GM12878 (cell line): Measurements from ENCODE around the gene CMSS1. TPM values are rescaled to one million over a fixed set of nuclear protein-coding genes. Genes with fewer than 3 reads are reported as not detected.

ENCODE experiments used
- ATAC-seq: fragments of 200-7000 bp; cut with Tn5 transposase; 3 replicates; pipeline ENCODE4 v1.9.1; 2020; ENCODE audit warnings: mild to moderate bottlenecking, moderate library complexity
- BruUV-seq: library from RNA; stranded (reverse); fragments of 400-500 nt; replicated peaks from 2 replicates; lab custom pipeline; 2021; lab: Mats Ljungman, UMichigan
- CTCF ChIA-PET: fragments of 300-600 bp; sonication (Branson Sonifier 250); formaldehyde crosslinking; extraction: SDS; loops from one replicate; lab custom pipeline; 2021; ENCODE audit warnings: inconsistent platforms; lab: Yijun Ruan, JAX
- POLR2A ChIA-PET: fragments of 350-600 bp; formaldehyde crosslinking; extraction: SDS; loops from one replicate; lab custom pipeline; 2021; ENCODE audit warnings: inconsistent platforms; lab: Charles Lee
- RAD21 ChIA-PET: fragments of 300-600 bp; sonication (Branson Sonifier 250); formaldehyde crosslinking; loops from one replicate; lab custom pipeline; 2023; ENCODE audit warnings: antibody characterized with exemption; ENCODE audit not compliant: unreplicated experiment; lab: Charles Lee
- SMC1A ChIA-PET: fragments of 300-600 bp; sonication (Branson Sonifier 250); formaldehyde crosslinking; loops from one replicate; lab custom pipeline; 2023; ENCODE audit not compliant: unreplicated experiment, uncharacterized antibody; lab: Charles Lee
- DNase-seq: peaks from one replicate; pipeline ENCODE4 v3.0.0-alpha.2; 2011; ENCODE audit warnings: low read depth, low spot score
- FAIRE-seq: peaks from 3 replicates; lab custom pipeline; 2011; peaks lifted over from hg19 to GRCh38; lab: Jason Lieb, UNC
- H2AFZ ChIP-seq: 2 replicates; pipeline ENCODE4 v1.6.0; 2011; ENCODE audit warnings: low read depth, low read length, control low read depth; ENCODE audit not compliant: control insufficient read depth
- H3K27ac ChIP-seq: 2 replicates; pipeline ENCODE4 v1.5.1; 2011; ENCODE audit warnings: control low read depth; ENCODE audit not compliant: control insufficient read depth, insufficient read depth
- H3K27me3 ChIP-seq, 2 experiments: replicated peaks in 1 of 2; 2 replicates each; pipeline versions ENCODE4 v1.6.0 to v1.6.1; 2011; ENCODE audit warnings: low read length in 1 of 2; ENCODE audit not compliant: control insufficient read depth in 2 of 2, insufficient read depth in 2 of 2
- H3K36me3 ChIP-seq, 2 experiments: 2 replicates each; pipeline ENCODE4 v1.5.1; 2011; ENCODE audit warnings: low read length in 1 of 2; ENCODE audit not compliant: control insufficient read depth in 2 of 2, insufficient read depth in 2 of 2
- H3K4me1 ChIP-seq: 2 replicates; pipeline ENCODE4 v1.6.1; 2011; ENCODE audit warnings: mild to moderate bottlenecking, low read length, moderate library complexity, mixed read lengths; ENCODE audit not compliant: control insufficient read depth, insufficient read depth
- H3K4me2 ChIP-seq: 2 replicates; pipeline ENCODE4 v1.6.0; 2011; ENCODE audit warnings: control low read depth; ENCODE audit not compliant: control insufficient read depth, insufficient read depth
- H3K4me3 ChIP-seq: fragments of 200-600 bp; sonication (generic); 2 replicates; pipeline ENCODE4 v1.5.1; 2016
- H3K79me2 ChIP-seq: 2 replicates; pipeline ENCODE4 v1.6.0; 2011; ENCODE audit warnings: low read length; ENCODE audit not compliant: control insufficient read depth, insufficient read depth
- H3K9ac ChIP-seq: 2 replicates; pipeline ENCODE4 v1.8.0; 2011; ENCODE audit warnings: low read length, control low read depth, mixed read lengths; ENCODE audit not compliant: control insufficient read depth, insufficient read depth
- H3K9me3 ChIP-seq: replicated peaks from 3 replicates; pipeline ENCODE4 v1.5.1; 2011; ENCODE audit warnings: mild to moderate bottlenecking, low read length; ENCODE audit not compliant: control insufficient read depth, insufficient read depth
- H4K20me1 ChIP-seq: 2 replicates; pipeline ENCODE4 v1.6.0; 2011; ENCODE audit not compliant: control insufficient read depth, insufficient read depth
- CBFB ChIP-seq: IDR thresholded peaks from 2 replicates; pipeline ENCODE4 v1.6.1; 2016; ENCODE audit warnings: antibody characterized with exemption, low read depth
- CREB1 ChIP-seq: IDR thresholded peaks from 2 replicates; pipeline ENCODE4 v1.6.1; 2012; ENCODE audit warnings: low read depth, mild to moderate bottlenecking, inconsistent platforms
- IKZF2 ChIP-seq, 2 experiments: fragments of 450-650 bp; IDR thresholded peaks; 2 replicates each; pipeline ENCODE4 v1.6.1; 2017; ENCODE audit warnings: mild to moderate bottlenecking in 2 of 2, moderate library complexity in 2 of 2
- NR2C1 ChIP-seq: fragments of 450-650 bp; IDR thresholded peaks from 2 replicates; pipeline ENCODE4 v1.6.1; 2017; ENCODE audit warnings: antibody characterized with exemption, mild to moderate bottlenecking, moderate library complexity
- RAD51 ChIP-seq: fragments of 450-650 bp; IDR thresholded peaks from 2 replicates; pipeline ENCODE4 v1.6.1; 2016; ENCODE audit warnings: moderate library complexity, mild to moderate bottlenecking, inconsistent platforms
- SUZ12 ChIP-seq: fragments of 200-600 bp; sonication (generic); IDR thresholded peaks from one replicate; pipeline ENCODE4 v1.6.1; 2018; ENCODE audit warnings: antibody characterized with exemption, mild to moderate bottlenecking; ENCODE audit not compliant: unreplicated experiment
- USF1 ChIP-seq: IDR thresholded peaks from 2 replicates; pipeline ENCODE4 v1.6.1; 2011; ENCODE audit warnings: borderline replicate concordance, low read depth, mild to moderate bottlenecking, moderate library complexity, mixed read lengths, low read length; ENCODE audit not compliant: insufficient read depth; ENCODE audit errors: extremely low read length
- YBX1 ChIP-seq: fragments of 450-650 bp; IDR thresholded peaks from 2 replicates; pipeline ENCODE4 v1.6.1; 2016; ENCODE audit warnings: antibody characterized with exemption
- ZNF217 ChIP-seq: fragments of 450-650 bp; IDR thresholded peaks from 2 replicates; pipeline ENCODE4 v1.6.1; 2017; ENCODE audit warnings: antibody characterized with exemption, mild to moderate bottlenecking
- ZNF622 ChIP-seq: fragments of 450-650 bp; IDR thresholded peaks from 2 replicates; pipeline ENCODE4 v1.6.1; 2017; ENCODE audit warnings: mild to moderate bottlenecking, inconsistent platforms
- ZSCAN29 ChIP-seq: fragments of 450-650 bp; IDR thresholded peaks from 2 replicates; pipeline ENCODE4 v1.6.1; 2017; ENCODE audit warnings: mild to moderate bottlenecking, moderate library complexity
- WGBS: methylation state at CpG from one replicate; pipeline ENCODE4 v1.1.6; 2016; ENCODE audit warnings: low lambda C conversion rate; ENCODE audit not compliant: insufficient replicate concordance, insufficient coverage; ENCODE audit errors: missing lambda C conversion rate; 5-methylcytosine and 5-hydroxymethylcytosine counted together
- in situ Hi-C: fragments of 300-500 bp; cut with MboI; formaldehyde crosslinking; loops from 9 replicates; pipeline ENCODE4 v1.14.3; 2018; ENCODE audit warnings: mixed read lengths
- intact Hi-C: fragments of 100-400 bp; cut with micrococcal nuclease; formaldehyde crosslinking; loops from one replicate; pipeline ENCODE4 v1.14.2; 2022; ENCODE audit not compliant: unreplicated experiment
- polyA plus RNA-seq, 11 experiments: library from polyadenylated mRNA; depleted of rRNA in 4 of 11; unstranded in 6 of 11; stranded (reverse) in 5 of 11; fragments of >200 nt; fragmentation: Nextera tagmentation in 4 of 11; fragmentation: Illumina TruSeq in 1 of 11; extraction: Ambion mirVana in 4 of 11; extraction: Trizol in 1 of 11; gene quantifications; 1 replicate in 1 of 11; 2 replicates in 10 of 11; pipeline versions ENCODE4 v1.2.1 to v1.2.3, GENCODE V29; 2011 to 2016; ENCODE audit warnings: inconsistent platforms in 2 of 11, missing spikeins in 2 of 11, low read depth in 1 of 11
- total RNA-seq, 4 experiments: library from RNA; depleted of rRNA in 3 of 4; stranded (reverse); fragments of >200 nt in 3 of 4; fragmentation: Illumina TruSeq in 1 of 4; extraction: Trizol in 1 of 4; gene quantifications; 2 replicates each; pipeline versions ENCODE4 v1.2.1 to v1.2.3, GENCODE V29; 2013 to 2021
- TF ChIP-seq, protein P1 (sequence below): fragments of 450-650 bp; IDR thresholded peaks from 2 replicates; pipeline ENCODE4 v1.6.1; 2018; ENCODE audit warnings: borderline replicate concordance, mild to moderate bottlenecking; ENCODE audit not compliant: partially characterized antibody
- TF ChIP-seq, protein P2 (sequence below): IDR thresholded peaks from 2 replicates; pipeline ENCODE4 v1.6.1; 2011; ENCODE audit warnings: low read depth, low read length, improper control_type of control experiment, borderline replicate concordance
- TF ChIP-seq, protein P3 (sequence below): fragments of 450-650 bp; IDR thresholded peaks from 2 replicates; pipeline ENCODE4 v1.6.1; 2016; ENCODE audit warnings: mild to moderate bottlenecking, moderate library complexity, borderline replicate concordance

The CMSS1 gene
- total and polyA plus RNA-seq, 10 of the 15 experiments (the other 5 are each of a cell fraction or from before 2014, with no cell fraction given): 31.0 to 118 (median 70.1) TPM

DNA sequence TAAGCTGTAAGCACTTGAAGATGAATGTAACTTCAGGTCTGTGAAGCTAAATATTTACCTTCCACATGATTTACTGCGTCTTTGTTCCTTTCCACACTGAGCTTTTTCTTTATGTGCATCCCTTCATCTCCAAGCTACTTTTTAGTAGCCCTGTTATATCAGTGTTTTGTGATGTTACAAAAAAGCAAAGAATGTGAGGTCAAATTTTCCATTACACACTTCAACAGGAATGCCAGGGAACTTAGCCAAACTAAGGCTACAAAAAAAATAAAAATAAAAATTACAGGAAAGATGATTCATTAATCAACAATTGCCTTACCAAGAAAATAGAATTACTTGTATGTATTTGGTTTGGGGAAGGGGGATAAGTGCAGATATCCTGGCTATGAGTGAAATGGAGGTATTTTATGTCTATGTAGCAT lies 223.7 kb downstream of the CMSS1 start (continued):
- TF ChIP-seq, protein P1, sequence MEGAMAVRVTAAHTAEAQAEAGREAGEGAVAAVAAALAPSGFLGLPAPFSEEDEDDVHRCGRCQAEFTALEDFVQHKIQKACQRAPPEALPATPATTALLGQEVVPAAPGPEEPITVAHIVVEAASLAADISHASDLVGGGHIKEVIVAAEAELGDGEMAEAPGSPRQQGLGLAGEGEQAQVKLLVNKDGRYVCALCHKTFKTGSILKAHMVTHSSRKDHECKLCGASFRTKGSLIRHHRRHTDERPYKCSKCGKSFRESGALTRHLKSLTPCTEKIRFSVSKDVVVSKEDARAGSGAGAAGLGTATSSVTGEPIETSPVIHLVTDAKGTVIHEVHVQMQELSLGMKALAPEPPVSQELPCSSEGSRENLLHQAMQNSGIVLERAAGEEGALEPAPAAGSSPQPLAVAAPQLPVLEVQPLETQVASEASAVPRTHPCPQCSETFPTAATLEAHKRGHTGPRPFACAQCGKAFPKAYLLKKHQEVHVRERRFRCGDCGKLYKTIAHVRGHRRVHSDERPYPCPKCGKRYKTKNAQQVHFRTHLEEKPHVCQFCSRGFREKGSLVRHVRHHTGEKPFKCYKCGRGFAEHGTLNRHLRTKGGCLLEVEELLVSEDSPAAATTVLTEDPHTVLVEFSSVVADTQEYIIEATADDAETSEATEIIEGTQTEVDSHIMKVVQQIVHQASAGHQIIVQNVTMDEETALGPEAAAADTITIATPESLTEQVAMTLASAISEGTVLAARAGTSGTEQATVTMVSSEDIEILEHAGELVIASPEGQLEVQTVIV: no peak
- TF ChIP-seq ZNF217 (no peak), SUZ12 (no peak)
- TF ChIP-seq, protein P2, sequence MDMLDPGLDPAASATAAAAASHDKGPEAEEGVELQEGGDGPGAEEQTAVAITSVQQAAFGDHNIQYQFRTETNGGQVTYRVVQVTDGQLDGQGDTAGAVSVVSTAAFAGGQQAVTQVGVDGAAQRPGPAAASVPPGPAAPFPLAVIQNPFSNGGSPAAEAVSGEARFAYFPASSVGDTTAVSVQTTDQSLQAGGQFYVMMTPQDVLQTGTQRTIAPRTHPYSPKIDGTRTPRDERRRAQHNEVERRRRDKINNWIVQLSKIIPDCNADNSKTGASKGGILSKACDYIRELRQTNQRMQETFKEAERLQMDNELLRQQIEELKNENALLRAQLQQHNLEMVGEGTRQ: no peak

DNA sequence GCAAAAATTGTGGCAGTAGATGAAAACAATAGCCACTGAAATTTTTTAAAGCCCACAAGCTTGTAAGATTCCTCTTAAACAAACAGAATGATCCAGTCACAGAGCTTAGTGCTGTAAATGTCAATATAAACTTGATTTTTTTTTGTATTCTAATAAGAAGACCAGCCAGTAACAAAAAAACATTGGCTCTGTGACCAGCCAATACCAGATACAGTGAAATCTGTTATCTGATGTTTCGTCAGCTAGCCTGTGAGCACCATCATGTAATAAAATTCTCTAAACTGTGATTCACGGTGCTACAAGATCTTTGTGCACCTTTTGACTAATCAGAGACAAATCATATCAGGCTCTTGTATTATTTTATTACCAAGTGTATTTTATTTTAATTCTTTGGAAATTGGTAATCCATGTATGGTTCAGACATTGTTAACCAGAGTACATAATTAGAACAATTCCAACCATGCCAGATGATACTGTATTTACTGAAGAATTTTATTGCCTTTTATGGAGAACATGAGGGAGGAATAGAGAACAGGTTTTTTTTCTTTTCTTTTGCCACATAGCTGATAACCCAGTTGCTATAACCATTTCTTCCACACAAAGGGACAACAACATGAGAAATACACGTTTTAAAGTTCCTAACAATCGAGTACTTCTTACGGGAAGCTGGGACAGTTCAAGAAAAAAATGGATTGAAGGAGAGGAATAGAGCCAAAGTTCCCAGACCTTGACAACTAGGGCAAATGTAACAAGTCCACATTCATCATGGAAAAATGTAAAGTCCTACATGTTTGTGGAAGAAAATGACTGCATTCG lies 224.7 kb downstream of the CMSS1 start:
- no peak for FAIRE-seq
- TF ChIP-seq RAD51 (no peak), ZSCAN29 (no peak), YBX1 (no peak), USF1 (no peak), IKZF2 (IDR thresholded peaks at IDR 0.05) (no peak), CBFB (no peak), CREB1 (no peak), NR2C1 (no peak), ZNF622 (no peak)
- TF ChIP-seq, protein P3, sequence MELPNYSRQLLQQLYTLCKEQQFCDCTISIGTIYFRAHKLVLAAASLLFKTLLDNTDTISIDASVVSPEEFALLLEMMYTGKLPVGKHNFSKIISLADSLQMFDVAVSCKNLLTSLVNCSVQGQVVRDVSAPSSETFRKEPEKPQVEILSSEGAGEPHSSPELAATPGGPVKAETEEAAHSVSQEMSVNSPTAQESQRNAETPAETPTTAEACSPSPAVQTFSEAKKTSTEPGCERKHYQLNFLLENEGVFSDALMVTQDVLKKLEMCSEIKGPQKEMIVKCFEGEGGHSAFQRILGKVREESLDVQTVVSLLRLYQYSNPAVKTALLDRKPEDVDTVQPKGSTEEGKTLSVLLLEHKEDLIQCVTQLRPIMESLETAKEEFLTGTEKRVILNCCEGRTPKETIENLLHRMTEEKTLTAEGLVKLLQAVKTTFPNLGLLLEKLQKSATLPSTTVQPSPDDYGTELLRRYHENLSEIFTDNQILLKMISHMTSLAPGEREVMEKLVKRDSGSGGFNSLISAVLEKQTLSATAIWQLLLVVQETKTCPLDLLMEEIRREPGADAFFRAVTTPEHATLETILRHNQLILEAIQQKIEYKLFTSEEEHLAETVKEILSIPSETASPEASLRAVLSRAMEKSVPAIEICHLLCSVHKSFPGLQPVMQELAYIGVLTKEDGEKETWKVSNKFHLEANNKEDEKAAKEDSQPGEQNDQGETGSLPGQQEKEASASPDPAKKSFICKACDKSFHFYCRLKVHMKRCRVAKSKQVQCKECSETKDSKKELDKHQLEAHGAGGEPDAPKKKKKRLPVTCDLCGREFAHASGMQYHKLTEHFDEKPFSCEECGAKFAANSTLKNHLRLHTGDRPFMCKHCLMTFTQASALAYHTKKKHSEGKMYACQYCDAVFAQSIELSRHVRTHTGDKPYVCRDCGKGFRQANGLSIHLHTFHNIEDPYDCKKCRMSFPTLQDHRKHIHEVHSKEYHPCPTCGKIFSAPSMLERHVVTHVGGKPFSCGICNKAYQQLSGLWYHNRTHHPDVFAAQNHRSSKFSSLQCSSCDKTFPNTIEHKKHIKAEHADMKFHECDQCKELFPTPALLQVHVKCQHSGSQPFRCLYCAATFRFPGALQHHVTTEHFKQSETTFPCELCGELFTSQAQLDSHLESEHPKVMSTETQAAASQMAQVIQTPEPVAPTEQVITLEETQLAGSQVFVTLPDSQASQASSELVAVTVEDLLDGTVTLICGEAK: no peak

More for the DNA sequence above, 224.7 kb downstream of the CMSS1 start:
- ChIA-PET RAD21 (interaction anchor here (1.3 to 1.5 kb wide), 3 partner anchors 13 to 214 kb away, joined by 3 to 5 read pairs (median 4); no protein-coding TSS in a partner anchor), SMC1A (interaction anchor here (0.6 to 2.8 kb wide), 8 partner anchors 9 to 211 kb away, joined by 3 to 15 read pairs (median 4); no protein-coding TSS in a partner anchor), CTCF (interaction anchor here (0.6 to 2.6 kb wide), 7 partner anchors 11 to 212 kb away, joined by 3 to 7 read pairs (median 4); no protein-coding TSS in a partner anchor), POLR2A (no interaction called here)
- H3K4me3 ChIP-seq: no peak overlapping the region
- no TSS peak for BruUV-seq
- H3K9ac ChIP-seq: no peak overlapping the region
- no peaks in the 10 kb centered on the region for H3K36me3 ChIP-seq
- no peaks in the 10 kb centered on the region for H4K20me1 ChIP-seq
- intact Hi-C loops (no loop called here), in situ Hi-C loops (no loop called here)
- ATAC-seq: no peak
- H3K27me3 ChIP-seq: no peaks in the 10 kb centered on the region
- H3K79me2 ChIP-seq: no peaks in the 10 kb centered on the region
- H3K9me3 ChIP-seq: no peaks in the 10 kb centered on the region
- WGBS: 96% methylated on average over 6 of the region's 6 CpGs
- no peak overlapping the region for H3K27ac ChIP-seq
- H2AFZ ChIP-seq: no peak overlapping the region
- no peak overlapping the region for H3K4me2 ChIP-seq
- peaks cover 29% of the 10 kb centered on the region for H3K4me1 ChIP-seq
- DNase-seq: no peak
